Astrocyte (in vitro differentiated cells and primary cell): ENCODE data around the gene RHOXF2. TPM values are rescaled to one million over a fixed set of nuclear protein-coding genes. Genes with fewer than 3 reads are reported as not detected.
A peak's percentile ranks its signal among the peaks of the same experiment; 100 is the strongest.
"Not testable (repeated sequence)": the region's sequence is repeated elsewhere in the genome, so short reads cannot be mapped to it uniquely, and the experiment has no call there.

ENCODE experiments used
- DNase-seq: peaks from one replicate; pipeline ENCODE4 v3.0.0-alpha.2; 2010; ENCODE audit warnings: low read depth
- FAIRE-seq: peaks from 2 replicates; lab custom pipeline; 2011; peaks lifted over from hg19 to GRCh38; lab: Jason Lieb, UNC
- H2AFZ ChIP-seq: 2 replicates; pipeline ENCODE4 v1.6.0; 2012; ENCODE audit warnings: low read depth, low read length, inconsistent platforms
- H3K27ac ChIP-seq: 2 replicates; pipeline ENCODE4 v1.5.1; 2011; ENCODE audit warnings: low read depth, low read length, inconsistent platforms
- H3K27me3 ChIP-seq: 2 replicates; pipeline ENCODE4 v1.6.0; 2011; ENCODE audit warnings: low read length, inconsistent platforms; ENCODE audit not compliant: insufficient read depth
- H3K36me3 ChIP-seq: 2 replicates; pipeline ENCODE4 v1.5.1; 2011; ENCODE audit warnings: low read length, inconsistent platforms; ENCODE audit not compliant: insufficient read depth
- H3K4me1 ChIP-seq: 2 replicates; pipeline ENCODE4 v1.5.1; 2011; ENCODE audit warnings: low read length, inconsistent platforms; ENCODE audit not compliant: insufficient read depth
- H3K4me2 ChIP-seq: 2 replicates; pipeline ENCODE4 v1.6.0; 2012; ENCODE audit warnings: low read length, inconsistent platforms
- H3K4me3 ChIP-seq: 2 replicates; pipeline ENCODE4 v1.5.1; 2011; ENCODE audit warnings: low read depth, mild to moderate bottlenecking, low read length, inconsistent platforms; ENCODE audit not compliant: insufficient read depth
- H3K79me2 ChIP-seq: 2 replicates; pipeline ENCODE4 v1.6.0; 2012; ENCODE audit warnings: mild to moderate bottlenecking, low read length, inconsistent platforms; ENCODE audit not compliant: insufficient read depth
- H3K9ac ChIP-seq: 2 replicates; pipeline ENCODE4 v1.6.0; 2012; ENCODE audit warnings: mild to moderate bottlenecking, low read length, inconsistent platforms
- H3K9me3 ChIP-seq: 2 replicates; pipeline ENCODE4 v1.5.1; 2012; ENCODE audit warnings: low read depth, mild to moderate bottlenecking, low read length, inconsistent platforms; ENCODE audit not compliant: insufficient read depth
- H4K20me1 ChIP-seq: 2 replicates; pipeline ENCODE4 v1.6.0; 2012; ENCODE audit warnings: low read length, inconsistent platforms; ENCODE audit not compliant: insufficient read depth
- H3K27ac Mint-ChIP-seq: one replicate; pipeline ENCODE4 v1.8.0; 2021; ENCODE audit warnings: mild to moderate bottlenecking, mixed read lengths; ENCODE audit not compliant: unreplicated experiment
- H3K27me3 Mint-ChIP-seq: one replicate; pipeline ENCODE4 v1.8.0; 2021; ENCODE audit warnings: low read depth, mixed read lengths; ENCODE audit not compliant: unreplicated experiment
- H3K36me3 Mint-ChIP-seq: one replicate; pipeline ENCODE4 v1.8.0; 2021; ENCODE audit warnings: low read depth, mixed read lengths; ENCODE audit not compliant: unreplicated experiment
- H3K4me1 Mint-ChIP-seq: one replicate; pipeline ENCODE4 v1.8.0; 2021; ENCODE audit warnings: low read depth, mixed read lengths; ENCODE audit not compliant: unreplicated experiment
- H3K4me3 Mint-ChIP-seq: one replicate; pipeline ENCODE4 v1.8.0; 2021; ENCODE audit warnings: mild to moderate bottlenecking, moderate library complexity, mixed read lengths; ENCODE audit not compliant: unreplicated experiment
- H3K9me3 Mint-ChIP-seq: one replicate; pipeline ENCODE4 v1.8.0; 2021; ENCODE audit warnings: mild to moderate bottlenecking, mixed read lengths; ENCODE audit not compliant: unreplicated experiment
- EZH2 ChIP-seq: IDR thresholded peaks from 2 replicates; pipeline ENCODE4 v1.6.1; 2012; ENCODE audit warnings: mild to moderate bottlenecking, low read length, inconsistent platforms; ENCODE audit not compliant: insufficient read depth
- total RNA-seq: library from RNA; stranded (reverse); gene quantifications from 2 replicates; pipeline ENCODE4 v1.2.1, GENCODE V29; 2021
- TF ChIP-seq, protein P1 (sequence below): IDR thresholded peaks from 2 replicates; pipeline ENCODE4 v1.5.1; 2011; ENCODE audit warnings: low read depth, mild to moderate bottlenecking, inconsistent platforms, low read length, moderate library complexity; ENCODE audit not compliant: insufficient read depth

RHOXF2 gene
- total RNA-seq, 1 donor from 2014 or later: not detected

DNA sequence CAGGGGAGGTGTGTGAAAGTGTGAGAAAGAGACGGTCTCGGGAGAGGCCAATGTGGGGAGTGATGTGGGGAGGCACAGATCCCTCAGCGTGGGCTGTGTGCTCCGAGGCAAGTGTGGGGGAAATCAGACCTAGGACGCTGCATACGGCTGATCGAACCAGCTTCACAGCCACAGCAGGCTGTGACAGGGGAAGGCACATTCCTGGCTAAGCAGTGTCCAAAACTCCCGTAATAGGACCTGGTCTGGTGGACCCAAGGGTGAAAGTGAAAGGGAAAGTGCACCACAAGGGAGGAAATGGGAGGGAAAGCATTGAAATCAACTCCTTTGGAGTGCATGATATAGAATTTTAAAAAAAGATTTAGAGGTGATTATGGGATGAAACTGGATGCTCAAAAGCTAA, 10.9 kb upstream of the RHOXF2 start:
- peaks cover 2% of the 10 kb centered on the region for H3K4me1 Mint-ChIP-seq
- H3K36me3 Mint-ChIP-seq: no peaks in the 10 kb centered on the region
- Histone ChIP-seq H3K36me3 (no peaks in the 10 kb centered on the region), H3K79me2 (no peaks in the 10 kb centered on the region), H3K4me1 (no peaks in the 10 kb centered on the region), H2AFZ (no peak overlapping the region), H3K4me3 (no peak overlapping the region), H3K9me3 (no peaks in the 10 kb centered on the region), H3K9ac (no peak overlapping the region), H3K27ac (no peak overlapping the region), H4K20me1 (no peaks in the 10 kb centered on the region), H3K27me3 (no peaks in the 10 kb centered on the region), H3K4me2 (no peak overlapping the region)
- FAIRE-seq (no peak), DNase-seq (no peak)
- H3K27ac Mint-ChIP-seq: no peak overlapping the region
- no peak overlapping the region for H3K4me3 Mint-ChIP-seq
- H3K9me3 Mint-ChIP-seq: peaks cover 4% of the 10 kb centered on the region
- H3K27me3 Mint-ChIP-seq: no peaks in the 10 kb centered on the region
- TF ChIP-seq EZH2: no peak
- TF ChIP-seq, protein P1, sequence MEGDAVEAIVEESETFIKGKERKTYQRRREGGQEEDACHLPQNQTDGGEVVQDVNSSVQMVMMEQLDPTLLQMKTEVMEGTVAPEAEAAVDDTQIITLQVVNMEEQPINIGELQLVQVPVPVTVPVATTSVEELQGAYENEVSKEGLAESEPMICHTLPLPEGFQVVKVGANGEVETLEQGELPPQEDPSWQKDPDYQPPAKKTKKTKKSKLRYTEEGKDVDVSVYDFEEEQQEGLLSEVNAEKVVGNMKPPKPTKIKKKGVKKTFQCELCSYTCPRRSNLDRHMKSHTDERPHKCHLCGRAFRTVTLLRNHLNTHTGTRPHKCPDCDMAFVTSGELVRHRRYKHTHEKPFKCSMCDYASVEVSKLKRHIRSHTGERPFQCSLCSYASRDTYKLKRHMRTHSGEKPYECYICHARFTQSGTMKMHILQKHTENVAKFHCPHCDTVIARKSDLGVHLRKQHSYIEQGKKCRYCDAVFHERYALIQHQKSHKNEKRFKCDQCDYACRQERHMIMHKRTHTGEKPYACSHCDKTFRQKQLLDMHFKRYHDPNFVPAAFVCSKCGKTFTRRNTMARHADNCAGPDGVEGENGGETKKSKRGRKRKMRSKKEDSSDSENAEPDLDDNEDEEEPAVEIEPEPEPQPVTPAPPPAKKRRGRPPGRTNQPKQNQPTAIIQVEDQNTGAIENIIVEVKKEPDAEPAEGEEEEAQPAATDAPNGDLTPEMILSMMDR: no peak

DNA sequence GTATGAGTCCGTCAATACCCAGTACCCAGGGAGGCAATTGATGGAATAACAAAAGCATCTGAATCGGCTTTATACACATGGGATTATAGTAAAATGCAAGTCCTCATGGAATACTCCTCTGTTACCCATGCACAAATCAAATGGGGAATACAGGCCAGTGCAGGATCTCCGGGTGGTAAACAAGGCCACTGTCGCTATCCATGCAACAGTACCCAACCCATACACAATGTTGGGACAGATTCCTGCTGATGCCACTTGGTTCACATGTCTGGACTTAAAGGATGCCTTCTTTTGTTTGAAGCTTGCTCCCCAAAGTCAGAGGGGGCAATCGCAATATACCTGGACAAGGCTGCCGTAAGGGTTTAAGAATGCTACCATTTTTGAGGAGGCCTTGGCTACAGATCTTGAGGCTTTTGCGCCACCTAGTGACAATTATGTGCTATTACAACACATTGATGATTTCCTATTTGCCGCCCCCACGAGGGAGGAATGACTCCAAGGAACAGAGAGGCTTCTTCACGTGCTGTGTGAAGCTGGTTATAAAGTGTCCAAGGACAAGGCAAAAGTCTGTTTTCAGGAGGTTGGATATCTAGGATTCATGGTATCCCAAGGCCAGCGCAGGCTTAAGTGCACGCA, 8.2 kb upstream of the RHOXF2 start:
- H3K36me3 Mint-ChIP-seq, H3K27me3 ChIP-seq, H3K4me1 Mint-ChIP-seq, H3K79me2 ChIP-seq, H2AFZ ChIP-seq, H3K27ac ChIP-seq, DNase-seq, H3K4me3 Mint-ChIP-seq, H3K4me2 ChIP-seq, H3K9ac ChIP-seq, H3K36me3 ChIP-seq, H3K27me3 Mint-ChIP-seq, H3K4me3 ChIP-seq, H3K9me3 Mint-ChIP-seq, H3K9me3 ChIP-seq, H3K27ac Mint-ChIP-seq, H3K4me1 ChIP-seq, H4K20me1 ChIP-seq: not testable (repeated sequence)
- FAIRE-seq: peak; percentile 98

DNA sequence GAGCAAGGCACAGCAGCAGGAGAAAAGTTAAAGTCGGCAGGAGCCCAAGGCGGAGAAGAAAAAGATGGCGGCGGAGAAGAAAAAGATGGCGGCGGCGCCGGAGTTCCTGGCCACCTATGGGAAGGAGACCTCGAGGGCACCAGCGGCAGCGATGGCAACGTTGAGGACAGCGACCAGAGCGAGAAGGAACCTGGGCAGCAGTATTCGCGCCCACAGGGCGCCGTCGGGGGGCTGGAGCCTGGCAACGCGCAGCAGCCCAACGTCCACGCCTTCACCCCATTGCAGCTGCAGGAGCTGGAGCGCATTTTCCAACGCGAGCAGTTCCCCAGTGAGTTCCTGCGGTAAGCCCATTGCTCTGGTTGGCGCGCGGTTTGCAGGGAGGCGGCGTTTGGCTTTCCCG, 673 bp downstream of the RHOXF2 start:
- H2AFZ ChIP-seq, H3K4me1 Mint-ChIP-seq, H3K4me1 ChIP-seq, H3K79me2 ChIP-seq, H3K4me3 ChIP-seq, DNase-seq, H3K36me3 ChIP-seq, H3K27ac Mint-ChIP-seq, H3K27me3 ChIP-seq, H3K9me3 Mint-ChIP-seq, H4K20me1 ChIP-seq, H3K27ac ChIP-seq, H3K27me3 Mint-ChIP-seq, H3K9me3 ChIP-seq, H3K36me3 Mint-ChIP-seq, H3K4me2 ChIP-seq, H3K9ac ChIP-seq, H3K4me3 Mint-ChIP-seq, FAIRE-seq: not testable (repeated sequence)

DNA sequence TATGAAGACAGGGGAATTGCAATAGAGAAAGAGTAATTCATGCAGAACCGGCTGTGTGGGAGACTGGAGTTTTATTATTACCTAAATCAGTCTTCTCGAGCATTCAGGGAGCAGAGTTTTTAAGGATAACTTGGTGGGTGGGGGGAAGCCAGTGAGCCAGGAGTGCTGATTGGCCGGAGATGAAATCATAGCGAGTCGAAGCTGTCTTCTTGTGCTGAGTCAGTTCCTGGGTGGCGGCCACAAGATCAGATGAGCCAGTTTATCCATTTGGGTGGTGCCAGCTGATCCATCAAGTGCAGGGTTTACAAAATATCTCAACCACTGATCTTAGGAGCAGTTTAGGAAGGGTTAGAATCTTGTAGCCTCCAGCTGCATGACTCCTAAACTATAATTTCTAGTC, 34.8 kb downstream of the RHOXF2 start:
- H3K27me3 Mint-ChIP-seq, H3K9me3 Mint-ChIP-seq, FAIRE-seq, H3K4me3 ChIP-seq, H3K4me1 ChIP-seq, H3K27ac Mint-ChIP-seq, H3K36me3 ChIP-seq, H3K4me1 Mint-ChIP-seq, H3K9me3 ChIP-seq, H2AFZ ChIP-seq, DNase-seq, H3K79me2 ChIP-seq, H3K9ac ChIP-seq, H3K4me3 Mint-ChIP-seq, H3K36me3 Mint-ChIP-seq, H3K27me3 ChIP-seq, H3K27ac ChIP-seq, H4K20me1 ChIP-seq, H3K4me2 ChIP-seq: not testable (repeated sequence)

DNA sequence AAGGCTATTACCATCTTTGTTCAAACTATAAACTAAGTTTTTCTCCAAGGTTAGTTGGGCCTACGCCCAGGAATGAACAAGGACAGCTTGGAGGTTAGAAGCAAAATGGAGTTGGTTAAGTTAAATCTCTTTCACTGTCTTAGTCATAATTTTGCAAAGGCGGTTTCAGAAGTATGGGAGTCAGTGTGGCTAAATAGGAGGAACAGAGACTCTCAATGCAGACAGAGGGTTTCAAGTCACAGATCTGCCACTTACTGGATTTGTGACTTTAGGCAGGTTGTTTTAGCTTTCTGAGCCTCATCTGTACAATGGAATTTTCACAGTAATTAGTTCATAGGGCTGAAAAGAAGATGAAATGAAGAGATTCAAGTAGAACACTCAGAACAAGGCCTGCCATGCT, 35.3 kb downstream of the RHOXF2 start:
- not testable (repeated sequence) for H3K4me3 ChIP-seq, H3K27ac Mint-ChIP-seq, H4K20me1 ChIP-seq, H3K27me3 ChIP-seq, H3K36me3 ChIP-seq, H3K9me3 ChIP-seq, H3K4me1 Mint-ChIP-seq, H3K79me2 ChIP-seq, H3K9me3 Mint-ChIP-seq, H2AFZ ChIP-seq, H3K9ac ChIP-seq, H3K4me2 ChIP-seq, H3K36me3 Mint-ChIP-seq, H3K4me3 Mint-ChIP-seq, H3K27ac ChIP-seq, H3K4me1 ChIP-seq, H3K27me3 Mint-ChIP-seq, DNase-seq
- FAIRE-seq: peak; percentile 66
